Measurements from ENCODE around the gene TNFRSF1B.

Gene TNFRSF1B

GRCh38 chr1:12229835-12230548, 63.2 kb downstream of the TNFRSF1B start, which contains the start of gene VPS13D (continued):
- no peak for TF ChIP-seq ATF2 (tag by site-specific recombination; IDR thresholded peaks at IDR 0.05; ENCODE audit: low read depth)
- TF ChIP-seq ZNF211 (tag by site-specific recombination; IDR thresholded peaks at IDR 0.05; ENCODE audit: low read depth) = no peak
- TF ChIP-seq ZNF169 (tag by site-specific recombination; IDR thresholded peaks at IDR 0.05) = no peak
- no peak for TF ChIP-seq ZNF768 (tag by site-specific recombination; IDR thresholded peaks at IDR 0.05)
- TF ChIP-seq ZNF366 (tag by site-specific recombination; conservative IDR thresholded peaks at IDR 0.05) = no peak
- TF ChIP-seq ZBTB44 (tag by site-specific recombination; IDR thresholded peaks at IDR 0.05) = peak; percentile 56; the same call in 1 of the 2 replicates
- no peak for TF ChIP-seq ZEB2 (tag by site-specific recombination; IDR thresholded peaks at IDR 0.05)
- no peak for TF ChIP-seq ZNF600 (tag by site-specific recombination; IDR thresholded peaks at IDR 0.05)
- TF ChIP-seq ZFP69B (tag by site-specific recombination; IDR thresholded peaks at IDR 0.05) = peak; percentile 70; the same call in 1 of the 2 replicates
- peak; percentile 70; the same call in 1 of the 2 replicates for TF ChIP-seq CTCF (tag by site-specific recombination; IDR thresholded peaks at IDR 0.05)
- TF ChIP-seq KLF7 (tag by site-specific recombination; IDR thresholded peaks at IDR 0.05; ENCODE audit: borderline replicate concordance) = no peak
- peak; percentile 29; the same call in 1 of the 2 replicates for TF ChIP-seq KLF10 (tag by site-specific recombination; IDR thresholded peaks at IDR 0.05)
- peak; percentile 91; the same call in 1 of the 2 replicates for TF ChIP-seq ZBTB10 (tag by site-specific recombination; IDR thresholded peaks at IDR 0.05)
- no peak for TF ChIP-seq ZNF777 (tag by site-specific recombination; IDR thresholded peaks at IDR 0.05; ENCODE audit: borderline replicate concordance)
- TF ChIP-seq ZNF350 (tag by site-specific recombination; IDR thresholded peaks at IDR 0.05) = no peak
- peak; percentile 95 for TF ChIP-seq ZNF660 (tag by site-specific recombination; IDR thresholded peaks at IDR 0.05)
- no peak for TF ChIP-seq PRDM2 (tag by site-specific recombination; IDR thresholded peaks at IDR 0.05; ENCODE audit: borderline replicate concordance)
- TF ChIP-seq PRDM10 (tag by site-specific recombination; IDR thresholded peaks at IDR 0.05) = no peak
- no peak for TF ChIP-seq KLF1 (tag by site-specific recombination; IDR thresholded peaks at IDR 0.05)
- no peak for TF ChIP-seq ZNF510 (tag by site-specific recombination; IDR thresholded peaks at IDR 0.05; ENCODE audit: insufficient replicate concordance)
- TF ChIP-seq ZNF626 (tag by site-specific recombination; IDR thresholded peaks at IDR 0.05) = no peak

All from HEK293 (cell line).